OCI-LY3 (cell line): ENCODE measurements around the gene PRX.
"Not testable (repeated sequence)": the region's sequence is repeated elsewhere in the genome, so short reads cannot be mapped to it uniquely, and the experiment has no call there.

ENCODE experiments used
- CTCF ChIP-seq: fragments of 200-600, 300-600 bp; sonication (generic); IDR thresholded peaks from 2 replicates; pipeline ENCODE4 v1.5.1; 2014; ENCODE audit warnings: antibody characterized with exemption, low read length, low read depth
- EZH2phosphoT487 ChIP-seq: fragments of 200-600 bp; shearing (Covaris generic); IDR thresholded peaks from 2 replicates; pipeline ENCODE4 v1.6.1; 2018; ENCODE audit warnings: antibody characterized with exemption, mixed run types, low read depth

- TF ChIP-seq CTCF, EZH2phosphoT487: not testable (repeated sequence)
These were observed 15.0 kb upstream of the PRX start for GRCh38 chr19:40428197-40428596.
